NCI-H510A (cell line): ENCODE measurements around the gene GASK1B.

Experiments
- DNase-seq: peaks from one replicate; lab custom pipeline; 2025; lab: John Stamatoyannopoulos, UW

GASK1B gene

DNA sequence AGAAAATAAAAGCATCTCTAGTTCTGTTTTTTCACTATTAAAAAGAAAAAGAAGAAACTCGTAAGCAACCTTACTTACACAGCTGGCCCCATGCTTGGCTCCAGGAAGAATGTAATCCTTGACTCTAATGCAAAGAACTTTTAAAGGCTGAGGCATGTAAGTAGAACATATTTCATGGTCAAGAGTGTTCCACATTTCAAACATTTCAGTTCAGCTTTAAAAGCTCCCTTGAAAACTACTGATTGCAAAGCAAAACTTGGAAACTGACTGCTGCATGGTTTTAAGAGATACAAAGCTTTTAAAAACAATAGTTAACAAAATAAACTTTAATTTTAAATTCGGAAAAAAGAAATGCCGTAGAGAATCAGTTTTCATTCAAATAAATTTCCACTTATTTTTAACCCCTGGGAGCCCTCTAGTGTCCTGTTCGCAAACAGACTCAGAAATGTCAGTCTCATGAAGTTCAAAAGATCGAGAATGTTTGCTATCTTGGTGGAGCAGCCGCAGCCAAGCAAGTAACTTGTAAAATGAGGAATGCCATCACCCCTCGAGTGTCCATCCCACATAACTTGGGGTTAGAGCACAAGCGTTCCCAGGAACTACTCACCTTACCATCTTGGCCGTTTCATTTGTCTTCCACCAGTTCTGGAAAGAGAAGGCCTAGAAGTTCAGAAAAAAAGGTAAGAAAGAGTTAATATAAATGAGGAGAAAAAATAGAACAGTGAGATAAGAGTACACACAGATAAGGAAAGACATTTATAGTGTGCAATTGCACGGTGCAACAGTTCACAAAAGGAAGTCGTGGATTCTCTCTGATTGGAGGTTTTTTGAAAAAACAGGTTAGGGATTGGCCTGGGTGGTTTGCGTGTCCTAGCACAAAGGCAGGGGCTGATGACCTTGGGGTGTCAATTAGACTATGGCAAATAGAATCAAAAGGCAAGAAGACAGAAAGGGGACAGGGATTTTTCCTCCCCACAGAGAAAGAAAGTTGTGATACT, at the start of gene GASK1B:
GASK1B (minus strand) TSS at position 765 of the 998 bp plus-strand sequence. CDS start 1,650 bp downstream, outside the sequence.
- no peak for DNase-seq

DNA sequence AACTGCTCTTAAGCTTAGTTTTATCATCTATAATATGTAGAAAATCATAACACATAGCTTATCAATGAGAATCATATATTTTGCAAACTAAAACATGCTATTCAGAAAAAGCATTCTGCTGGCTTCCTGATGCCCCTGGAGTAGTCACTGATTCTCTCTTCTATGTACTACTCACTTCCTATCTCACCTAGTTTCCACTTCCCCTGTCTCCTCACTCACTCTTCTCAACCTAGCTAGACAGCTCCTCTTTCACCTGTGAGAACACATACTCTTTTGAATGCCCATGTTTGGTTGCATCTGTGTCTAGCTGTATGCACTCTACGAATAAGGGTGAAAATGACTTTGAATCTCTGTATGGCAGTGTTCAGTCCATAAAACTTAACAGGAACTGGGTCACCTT, 46.8 kb upstream of the GASK1B start:
- no peak for DNase-seq

DNA sequence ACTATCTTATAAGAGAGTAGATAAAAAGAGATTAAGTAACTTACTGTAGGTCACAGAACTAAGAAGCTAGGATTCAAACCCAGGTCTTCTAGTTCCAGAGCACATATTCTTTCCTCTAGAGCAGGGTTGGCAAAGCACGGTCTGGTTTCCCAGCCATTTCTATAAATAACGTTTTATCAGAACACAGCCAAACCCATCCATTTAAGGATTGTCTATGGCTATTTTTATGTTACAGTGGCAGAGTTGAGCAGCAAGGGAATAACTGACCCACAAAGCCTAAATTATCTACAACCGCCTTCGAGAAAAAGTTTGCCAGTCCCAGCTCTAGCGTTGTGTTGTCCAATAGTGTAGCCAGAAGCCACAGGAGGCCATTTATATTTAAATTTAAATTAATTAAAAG, 44.9 kb upstream of the GASK1B start:
- no peak for DNase-seq

DNA sequence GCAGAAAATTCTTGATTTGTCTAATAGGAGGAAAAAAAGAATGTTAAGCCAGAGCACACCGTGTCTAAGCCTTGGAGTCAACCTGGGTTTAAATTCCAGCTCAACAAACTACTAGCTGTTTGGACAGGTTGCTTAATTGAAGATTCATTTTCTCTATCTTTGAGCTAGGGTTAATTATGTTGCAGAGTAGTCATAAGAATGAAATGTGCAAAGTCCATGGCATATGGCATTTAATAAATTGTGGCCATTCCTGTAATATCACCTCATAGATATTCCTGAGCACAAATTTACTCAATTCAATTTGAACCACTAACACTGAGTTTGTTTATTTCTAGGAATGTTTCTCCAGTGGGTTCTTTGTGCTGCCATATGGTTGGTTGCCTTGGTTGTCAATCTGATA, 42.0 kb upstream of the GASK1B start:
- no peak for DNase-seq

DNA sequence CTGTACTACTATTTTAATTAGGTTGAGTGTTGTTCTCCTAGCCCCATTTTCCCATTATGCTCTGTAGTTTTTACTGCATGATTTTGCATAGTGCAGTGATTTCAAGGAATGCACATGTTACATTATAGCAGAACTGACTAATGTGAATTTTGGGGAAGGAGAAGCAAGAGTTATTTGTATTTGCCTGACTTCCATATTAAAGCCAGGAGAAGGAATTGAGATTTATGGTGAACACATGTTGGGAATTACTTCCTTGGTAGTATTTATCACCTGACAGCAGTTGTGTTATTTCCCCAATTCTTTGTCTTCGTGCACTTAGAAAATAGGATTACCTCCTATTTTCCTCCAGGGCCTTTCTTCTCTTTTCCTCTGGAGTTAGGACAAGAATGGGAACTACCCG, 40.6 kb upstream of the GASK1B start:
- no peak for DNase-seq

DNA sequence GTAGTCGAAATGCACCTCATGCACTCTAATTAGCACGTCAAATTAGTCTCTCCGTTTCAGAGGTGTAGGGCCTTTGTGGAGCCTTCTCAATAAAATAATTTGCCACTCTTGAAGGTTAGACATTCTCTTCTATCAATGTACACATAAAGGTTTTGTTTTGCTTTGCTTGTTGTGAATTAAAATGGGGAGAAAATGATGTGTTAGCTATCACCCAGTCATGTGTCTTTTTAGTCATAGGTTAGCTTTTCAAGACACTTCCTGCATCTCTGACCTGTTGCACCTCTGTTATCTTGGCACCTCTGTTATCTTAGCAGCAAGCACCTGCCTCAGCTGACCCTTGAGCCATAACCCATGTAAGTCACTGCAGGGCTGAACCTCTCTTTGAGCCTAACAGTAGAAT, 38.4 kb upstream of the GASK1B start:
- DNase-seq, result no peak

DNA sequence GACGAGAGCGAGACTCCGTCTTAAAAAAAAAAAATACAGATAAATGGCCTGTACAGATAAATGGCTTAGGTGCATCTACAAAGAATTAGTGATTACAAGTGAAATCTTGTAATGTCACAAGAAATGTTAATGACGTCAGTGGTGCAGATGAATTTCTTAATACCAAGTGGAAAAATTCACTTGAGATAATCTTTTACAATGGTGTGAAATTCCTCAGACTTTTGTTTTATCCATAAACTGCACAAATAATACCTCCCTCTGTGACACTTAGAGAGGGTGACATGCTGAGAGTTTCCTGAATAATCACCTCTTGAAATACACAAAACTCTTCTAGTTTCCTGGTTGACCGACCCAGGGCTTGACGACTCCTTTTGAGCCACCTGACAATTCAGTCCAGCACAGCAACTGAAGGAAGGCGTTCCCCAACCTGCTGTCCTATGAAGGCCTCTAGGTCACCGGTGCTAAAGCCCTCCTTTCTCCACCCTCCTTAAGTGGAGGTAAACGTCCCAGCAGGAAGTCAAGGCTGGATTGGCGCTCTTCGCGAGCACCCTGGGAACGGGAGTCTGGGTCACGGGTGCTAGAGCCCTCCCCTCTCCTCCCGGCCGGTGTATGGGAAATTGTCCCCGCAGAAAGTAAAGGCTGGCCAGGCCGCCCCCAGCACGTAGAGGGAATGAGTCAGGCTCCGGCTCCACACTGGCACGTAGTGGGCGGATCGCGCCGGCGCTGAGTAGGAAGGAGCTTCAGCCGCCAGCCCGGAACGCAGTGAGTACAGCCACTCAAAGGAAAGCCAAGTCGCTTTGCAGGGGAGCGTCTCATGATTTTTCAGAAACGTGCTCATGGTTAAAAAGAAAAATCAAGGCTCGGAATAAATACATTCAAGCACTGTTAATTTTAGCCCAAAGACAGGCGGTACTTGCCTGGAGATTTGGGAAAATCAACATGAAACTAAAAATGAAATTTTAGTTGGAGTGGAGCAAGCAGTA, 37.3 kb upstream of the GASK1B start, which contains the start of gene TMEM144:
TMEM144 (plus strand) TSS at position 662 of the 983 bp plus-strand sequence. CDS start 2,182 bp downstream, outside the sequence.
- DNase-seq, result peak; percentile 17

DNA sequence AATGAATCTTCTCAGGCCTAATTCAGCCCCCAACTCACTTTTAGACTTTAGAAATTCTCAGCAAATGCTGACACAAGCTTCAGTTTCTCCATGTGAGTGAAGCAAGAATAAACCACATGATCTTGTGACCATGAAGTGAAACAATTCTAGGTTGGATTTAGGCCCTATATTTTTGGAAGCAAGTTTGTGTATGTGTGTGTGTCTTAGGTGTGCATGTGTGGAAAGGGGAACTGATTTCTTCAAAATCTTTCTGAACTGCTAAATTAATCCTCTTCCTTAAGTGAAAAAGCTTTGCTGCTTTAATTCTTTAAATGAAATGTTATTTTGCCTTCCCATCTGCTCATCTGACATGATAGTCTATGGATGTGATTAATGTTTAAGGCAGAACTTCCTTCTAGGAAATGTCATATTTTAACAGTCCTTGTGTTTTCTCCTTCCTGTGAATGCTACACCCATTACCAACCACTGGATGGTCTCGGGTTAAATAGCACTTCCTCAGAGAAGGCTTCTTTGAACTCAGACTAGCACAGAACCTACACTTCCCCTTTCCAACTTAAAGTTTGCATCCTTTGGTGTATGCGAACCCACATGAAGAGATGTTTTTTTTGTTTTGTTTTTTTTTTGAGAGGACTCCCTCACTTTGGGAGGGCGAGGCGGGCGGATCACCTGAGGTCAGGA, 36.3 kb upstream of the GASK1B start:
- no peak for DNase-seq

DNA sequence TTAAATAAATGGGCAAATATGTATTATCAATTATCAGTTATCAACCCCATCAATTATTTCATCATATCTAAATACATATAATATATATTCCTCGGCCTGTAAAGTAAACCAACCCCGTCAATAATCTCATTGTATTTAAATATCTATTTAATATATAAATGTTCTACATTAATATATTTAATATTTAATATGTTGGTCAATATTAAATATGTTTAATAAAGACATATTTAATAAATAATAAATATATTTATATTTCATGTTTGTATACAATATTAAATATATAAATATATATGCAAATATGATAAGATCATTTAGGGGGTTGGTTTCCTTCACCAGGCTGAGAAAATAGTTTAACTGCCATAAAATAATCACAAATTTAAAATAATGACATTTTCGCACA, 31.1 kb upstream of the GASK1B start:
- no peak for DNase-seq

DNA sequence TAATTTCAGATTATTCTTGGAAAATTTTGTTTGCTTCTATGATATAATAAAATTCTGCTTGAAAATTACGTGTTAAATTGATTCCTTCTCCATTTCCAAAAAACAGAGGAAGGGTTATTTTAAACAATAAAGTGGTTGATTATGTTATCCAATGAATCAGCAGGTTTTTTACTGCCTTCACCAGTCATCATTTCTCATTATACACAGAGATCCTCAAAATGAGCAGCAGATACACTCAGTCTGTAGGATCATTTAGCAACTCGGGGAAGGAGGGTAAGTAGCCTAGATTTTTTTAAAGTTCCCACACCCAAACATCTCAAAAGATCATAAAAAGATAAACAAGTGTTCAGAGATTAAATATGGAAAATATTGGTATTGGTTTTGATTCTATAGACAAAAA, 30.6 kb upstream of the GASK1B start:
- DNase-seq, result no peak

DNA sequence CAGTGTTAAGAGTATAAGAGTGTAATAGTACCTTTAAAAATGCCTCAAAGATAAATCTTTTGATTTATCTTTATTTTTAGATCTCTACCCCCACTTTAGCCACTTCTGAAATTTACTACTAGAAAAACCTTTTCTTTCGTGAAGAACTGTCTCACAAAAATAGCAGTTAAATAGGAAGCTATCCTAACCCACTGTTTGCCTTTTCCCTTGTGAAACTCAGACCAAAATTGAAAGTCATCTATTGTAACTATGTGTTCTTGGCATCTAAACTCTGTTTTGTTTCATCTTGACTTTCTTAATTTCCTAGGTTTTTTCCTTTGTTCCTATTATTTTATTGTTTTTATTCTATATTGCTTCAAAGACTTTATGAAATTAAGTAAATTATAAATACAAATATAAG, 29.7 kb upstream of the GASK1B start:
- no peak for DNase-seq

DNA sequence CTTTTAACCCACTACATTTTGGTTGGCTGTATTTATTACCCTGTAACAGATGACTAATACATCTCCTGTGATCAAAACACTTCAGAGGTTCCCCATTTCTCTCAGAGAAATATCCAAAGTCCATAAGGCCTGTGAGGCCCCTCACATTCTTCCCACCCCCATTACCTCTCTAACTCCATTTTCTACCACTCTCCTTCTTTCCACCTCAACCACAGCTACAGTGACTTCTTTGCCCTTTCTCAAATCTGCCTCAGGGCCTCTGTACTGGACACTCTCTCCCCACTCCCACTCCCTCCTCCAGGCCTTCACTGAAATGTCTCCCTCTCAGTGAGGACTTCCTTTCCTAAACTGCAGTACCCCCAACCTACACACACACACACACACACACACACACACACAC, 29.1 kb upstream of the GASK1B start:
- no peak for DNase-seq

DNA sequence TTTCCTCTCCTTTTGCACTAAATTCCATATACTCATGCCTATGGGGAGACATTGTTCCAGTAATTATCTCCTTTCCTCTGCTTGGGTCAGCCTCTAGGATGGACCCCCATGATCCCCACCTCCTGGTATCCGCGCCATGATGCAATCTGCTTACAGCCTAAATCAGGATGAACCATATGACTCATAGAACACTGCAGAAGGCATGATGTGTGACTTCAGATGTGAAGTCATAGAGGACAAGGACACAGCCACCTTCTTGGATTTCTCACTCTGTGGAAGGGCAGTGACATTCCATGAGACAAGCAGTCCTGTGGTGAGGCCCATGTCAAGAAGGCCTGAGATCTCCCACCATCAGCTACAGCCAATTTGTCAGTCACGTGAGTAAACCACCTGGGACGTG, 28.5 kb upstream of the GASK1B start:
- DNase-seq, result no peak

DNA sequence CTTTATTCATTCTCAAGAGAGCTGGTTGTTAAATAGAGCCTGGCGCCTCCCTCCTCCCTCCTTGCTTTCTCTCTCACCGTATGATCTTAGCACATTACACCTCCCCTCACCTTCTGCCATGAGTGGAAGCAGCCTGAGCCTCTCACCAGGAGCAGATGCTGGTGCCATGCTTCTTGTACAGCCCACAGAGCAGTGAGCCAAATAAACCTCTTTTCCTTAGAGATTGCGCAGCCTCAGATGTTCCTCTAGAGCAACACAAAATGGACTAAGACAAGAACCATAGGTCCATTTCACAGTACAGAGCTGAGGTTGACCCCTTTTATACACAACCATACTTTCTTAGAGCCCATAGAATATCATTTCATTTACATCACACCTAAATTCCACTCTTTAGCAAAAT, 27.4 kb upstream of the GASK1B start:
- no peak for DNase-seq

DNA sequence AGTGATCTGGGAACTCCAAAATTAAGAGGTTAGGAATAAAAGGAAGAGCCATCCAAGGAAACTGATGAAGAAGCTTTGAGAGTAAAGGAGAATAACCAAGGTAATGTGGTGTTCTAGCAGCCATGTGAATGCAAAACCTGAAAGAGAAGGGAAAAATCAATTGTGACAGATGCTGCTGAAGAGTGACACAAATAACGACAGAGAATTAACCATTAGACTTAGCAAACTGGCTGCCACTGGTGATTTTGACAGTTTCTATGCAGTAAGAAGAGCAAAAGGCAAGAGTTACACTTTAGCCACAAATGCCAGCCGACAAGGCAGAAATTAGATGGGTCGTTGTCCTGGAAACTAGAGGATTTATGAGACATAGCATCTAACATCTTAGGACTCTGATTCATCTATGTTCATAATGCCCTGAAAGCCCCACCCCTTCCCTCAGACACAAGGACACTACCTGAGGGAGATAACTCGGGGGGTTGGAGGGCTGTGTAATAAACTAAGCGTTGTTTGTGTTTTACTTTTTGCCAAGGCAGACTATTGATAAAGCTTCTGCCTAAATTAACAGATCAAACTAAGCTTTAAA, 24.5 kb upstream of the GASK1B start:
- no peak for DNase-seq

DNA sequence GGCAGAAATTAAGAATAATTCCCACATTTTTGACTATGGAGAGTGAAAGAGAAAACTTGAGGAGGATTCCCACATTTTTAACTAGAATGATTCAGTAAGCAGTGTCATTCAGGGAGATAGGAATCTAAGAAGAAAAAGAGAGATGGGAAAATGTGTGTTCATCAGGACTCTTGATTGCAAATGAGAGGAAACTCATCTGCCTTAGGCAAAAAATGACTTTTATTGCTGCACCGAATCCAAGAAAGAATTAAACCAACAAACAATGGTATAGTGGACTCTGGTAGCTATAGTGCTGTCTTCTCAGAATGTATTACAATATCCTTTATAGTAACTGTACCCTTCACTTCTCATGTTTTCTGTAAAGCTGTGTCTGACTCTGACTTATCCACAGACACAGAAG, 22.5 kb upstream of the GASK1B start:
- DNase-seq, result no peak

DNA sequence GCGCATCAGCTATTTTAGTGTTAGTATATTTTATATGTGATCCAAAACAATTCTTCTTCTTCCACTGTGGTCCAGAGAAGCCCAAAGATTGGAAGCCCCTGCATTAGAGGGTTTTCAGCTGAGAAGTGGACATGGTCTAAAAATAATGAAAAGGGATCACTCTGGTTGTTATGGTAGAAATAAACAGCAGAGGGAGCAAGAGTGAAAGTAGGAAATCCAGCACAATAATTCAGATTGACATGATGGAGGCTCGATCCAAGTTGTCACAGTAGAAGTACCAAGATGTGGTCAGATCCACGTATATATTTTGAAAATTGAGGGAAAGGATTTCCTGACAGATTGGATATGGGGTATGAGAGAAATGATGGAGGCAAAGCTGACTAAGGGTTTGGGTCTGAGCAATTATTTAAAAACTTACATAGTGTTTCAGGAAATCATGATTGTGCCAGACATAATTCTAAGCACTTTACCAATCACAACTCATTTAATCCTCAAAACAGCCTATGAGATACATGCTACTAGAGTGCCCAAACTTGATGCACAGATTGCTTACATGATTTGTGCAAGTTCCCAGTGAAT, 20.4 kb upstream of the GASK1B start:
- DNase-seq, result no peak

DNA sequence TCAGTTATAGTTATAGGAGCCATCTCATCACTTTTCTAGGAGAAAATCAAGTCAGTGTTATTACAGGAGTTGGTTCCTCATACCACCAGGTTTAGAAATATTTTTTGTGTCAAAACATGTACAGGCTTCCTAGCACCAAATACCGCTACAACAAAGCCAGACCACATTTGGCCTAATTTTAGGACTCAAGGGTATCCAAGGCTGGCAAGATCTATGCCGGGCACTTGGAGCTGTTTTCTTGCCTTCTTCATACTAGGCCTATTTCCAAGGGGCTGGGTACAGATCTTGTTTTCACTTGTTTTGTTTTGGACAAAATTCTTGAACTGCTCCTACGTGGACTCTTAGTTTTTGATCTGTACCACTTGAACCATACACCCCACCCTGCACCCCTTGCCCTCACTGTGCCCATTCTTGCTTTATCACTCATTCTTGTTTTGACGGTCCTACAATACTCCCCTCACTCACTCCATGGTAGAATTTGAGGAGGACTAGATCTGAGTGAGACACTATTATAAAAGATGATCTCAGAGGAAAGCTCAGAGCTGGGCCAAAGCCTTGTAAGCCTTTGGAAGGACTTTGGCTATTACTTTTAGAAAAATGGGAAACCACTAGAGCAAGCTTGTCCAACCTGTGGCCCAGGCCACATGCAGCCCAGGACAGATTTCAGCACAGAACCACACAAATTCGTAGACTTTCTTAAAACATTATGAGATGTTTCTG, 19.8 kb upstream of the GASK1B start:
- no peak for DNase-seq

DNA sequence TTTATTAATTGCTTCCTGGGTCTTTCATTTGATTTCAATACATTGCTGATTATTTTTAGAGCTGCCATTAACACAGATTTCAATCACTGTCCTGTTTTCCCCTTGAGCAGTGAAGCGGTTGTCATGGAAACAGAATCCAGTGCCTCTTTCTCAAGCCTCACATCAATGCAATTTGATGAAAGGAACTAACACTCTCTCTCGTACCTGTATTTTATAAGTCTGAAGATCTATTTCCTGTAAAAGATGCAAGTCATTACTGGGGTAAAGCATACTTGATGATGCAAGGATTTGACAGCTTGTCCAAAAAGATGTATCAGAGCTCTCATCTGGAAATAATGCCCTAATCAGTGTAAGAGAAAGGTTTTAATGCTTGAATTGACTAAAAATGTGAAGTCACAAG, 17.9 kb upstream of the GASK1B start:
- no peak for DNase-seq

DNA sequence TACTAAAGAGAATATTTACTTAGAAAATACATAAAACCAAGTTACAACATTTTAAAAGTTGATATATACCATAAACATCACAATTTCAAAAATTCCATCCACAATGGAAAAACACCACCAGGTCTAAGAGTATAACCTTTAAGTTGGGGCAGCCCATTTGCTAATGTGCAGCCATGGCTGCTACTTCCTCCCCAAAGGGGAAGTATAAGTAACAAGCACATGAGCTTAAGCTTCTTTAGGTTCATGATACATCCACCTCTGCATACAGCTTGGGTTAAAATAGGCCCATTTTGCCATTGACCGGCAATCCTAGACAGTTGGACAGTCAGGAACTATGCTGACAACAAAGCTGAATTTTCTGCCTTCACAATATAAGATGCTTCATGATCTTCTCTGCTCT, 16.6 kb upstream of the GASK1B start:
- no peak for DNase-seq

DNA sequence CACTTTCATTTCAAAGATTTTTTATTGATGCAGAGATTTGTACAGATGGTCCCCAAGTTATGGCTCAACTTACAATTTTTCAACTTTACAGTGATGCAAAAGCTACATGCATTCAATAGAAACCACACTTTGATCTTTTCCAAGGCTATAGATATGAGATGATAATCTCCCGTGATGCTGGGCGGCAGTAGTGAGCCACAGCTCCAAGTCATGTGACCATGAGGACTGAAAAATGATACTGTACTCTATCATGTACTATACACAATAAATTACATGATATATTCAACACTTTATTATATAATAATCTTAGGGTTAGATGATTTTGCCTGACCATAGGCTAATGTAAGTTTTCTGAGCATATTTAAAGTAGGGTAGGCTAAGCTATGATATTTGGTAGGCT, 14.0 kb upstream of the GASK1B start:
- DNase-seq, result no peak
